ENCODE measurements around the gene RNF20. TPM values are rescaled to one million over a fixed set of nuclear protein-coding genes. Genes with fewer than 3 reads are reported as not detected.

The RNF20 gene
- total RNA-seq, 1 experiment from 2014 or later, result 37.6 TPM

GRCh38 chr9:101605547-101605946 is 71.9 kb downstream of the RNF20 start:
- Histone ChIP-seq H3K9ac (ENCODE audit: low read length) (no peak overlapping the region), H3K9me2 (ENCODE audit: insufficient read depth) (no peaks in the 10 kb centered on the region), H3K9me3 (ENCODE audit: control insufficient read depth in 1 of 2, insufficient read depth in 1 of 2, low read depth in 1 of 2, low read length in 2 of 2) (no peaks in the 10 kb centered on the region), H3K36me3 (ENCODE audit: control insufficient read depth in 1 of 2, insufficient read depth in 2 of 2, low read length in 2 of 2) (no peaks in the 10 kb centered on the region), H2AFZ (ENCODE audit: low read depth, low read length, poor library complexity, severe bottlenecking) (no peak overlapping the region), H3K27ac (ENCODE audit: low read depth, low read length) (no peak overlapping the region), H3K4me3 (replicated peaks in 1 of 2; ENCODE audit: low read depth in 1 of 2, low read length in 2 of 2) (no peak overlapping the region), H3K79me2 (ENCODE audit: insufficient read depth, low read length) (no peaks in the 10 kb centered on the region), H3K27me3 (ENCODE audit: insufficient read depth, low read length) (peaks cover 39% of the 10 kb centered on the region), H3K4me2 (ENCODE audit: low read length) (no peak overlapping the region), H4K20me1 (ENCODE audit: insufficient read depth) (no peaks in the 10 kb centered on the region), H3K4me1 (ENCODE audit: control insufficient read depth in 1 of 2, insufficient read depth in 2 of 2, low read length in 2 of 2) (no peaks in the 10 kb centered on the region)
- TF ChIP-seq POLR2A (IDR thresholded peaks at IDR 0.05; ENCODE audit: borderline replicate concordance, extremely low read depth, insufficient read depth, insufficient read length) (no peak), CTCF (IDR thresholded peaks at IDR 0.05 in 2 of 3, conservative IDR thresholded peaks at IDR 0.05 in 1 of 3; ENCODE audit: borderline replicate concordance in 1 of 3, insufficient read depth in 1 of 3, low read depth in 2 of 3, low read length in 2 of 3) (no peak), JUND (IDR thresholded peaks at IDR 0.05) (no peak)
- TF ChIP-seq, protein P1, sequence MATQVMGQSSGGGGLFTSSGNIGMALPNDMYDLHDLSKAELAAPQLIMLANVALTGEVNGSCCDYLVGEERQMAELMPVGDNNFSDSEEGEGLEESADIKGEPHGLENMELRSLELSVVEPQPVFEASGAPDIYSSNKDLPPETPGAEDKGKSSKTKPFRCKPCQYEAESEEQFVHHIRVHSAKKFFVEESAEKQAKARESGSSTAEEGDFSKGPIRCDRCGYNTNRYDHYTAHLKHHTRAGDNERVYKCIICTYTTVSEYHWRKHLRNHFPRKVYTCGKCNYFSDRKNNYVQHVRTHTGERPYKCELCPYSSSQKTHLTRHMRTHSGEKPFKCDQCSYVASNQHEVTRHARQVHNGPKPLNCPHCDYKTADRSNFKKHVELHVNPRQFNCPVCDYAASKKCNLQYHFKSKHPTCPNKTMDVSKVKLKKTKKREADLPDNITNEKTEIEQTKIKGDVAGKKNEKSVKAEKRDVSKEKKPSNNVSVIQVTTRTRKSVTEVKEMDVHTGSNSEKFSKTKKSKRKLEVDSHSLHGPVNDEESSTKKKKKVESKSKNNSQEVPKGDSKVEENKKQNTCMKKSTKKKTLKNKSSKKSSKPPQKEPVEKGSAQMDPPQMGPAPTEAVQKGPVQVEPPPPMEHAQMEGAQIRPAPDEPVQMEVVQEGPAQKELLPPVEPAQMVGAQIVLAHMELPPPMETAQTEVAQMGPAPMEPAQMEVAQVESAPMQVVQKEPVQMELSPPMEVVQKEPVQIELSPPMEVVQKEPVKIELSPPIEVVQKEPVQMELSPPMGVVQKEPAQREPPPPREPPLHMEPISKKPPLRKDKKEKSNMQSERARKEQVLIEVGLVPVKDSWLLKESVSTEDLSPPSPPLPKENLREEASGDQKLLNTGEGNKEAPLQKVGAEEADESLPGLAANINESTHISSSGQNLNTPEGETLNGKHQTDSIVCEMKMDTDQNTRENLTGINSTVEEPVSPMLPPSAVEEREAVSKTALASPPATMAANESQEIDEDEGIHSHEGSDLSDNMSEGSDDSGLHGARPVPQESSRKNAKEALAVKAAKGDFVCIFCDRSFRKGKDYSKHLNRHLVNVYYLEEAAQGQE (IDR thresholded peaks at IDR 0.05; ENCODE audit: low read depth), result no peak
- no peak for DNase-seq (ENCODE audit: low read depth, low spot score)
- BruUV-seq (replicated peaks), result no TSS peak
- POLR2A ChIA-PET, result no interaction called here
- CTCF ChIA-PET, result no interaction called here
- RAD21 ChIA-PET (ENCODE audit: low non-redundant PET in 1 of 2, low total read pairs in 2 of 2, uncharacterized antibody in 2 of 2, unreplicated experiment in 2 of 2), result no interaction called here
- ATAC-seq, result no peak
- intact Hi-C loops (cut with micrococcal nuclease), result no loop called here

Other genes starting within 250 kb of the RNF20 start
- 0.25 TPM for gene BAAT, start 148.8 kb upstream of the RNF20 start, total RNA-seq (2021; ENCODE audit: unreplicated experiment)
- gene MRPL50, start 135.2 kb upstream of the RNF20 start, total RNA-seq (2021; ENCODE audit: unreplicated experiment), result 14.6 TPM
- gene ZNF189, start 135.0 kb upstream of the RNF20 start, total RNA-seq (2021; ENCODE audit: unreplicated experiment), result 10.6 TPM
- gene ALDOB, start 98.1 kb upstream of the RNF20 start, total RNA-seq (2021; ENCODE audit: unreplicated experiment), result 1.2 TPM
- not detected for gene PPP3R2, start 61.1 kb downstream of the RNF20 start, total RNA-seq (2021; ENCODE audit: unreplicated experiment)
- gene GRIN3A, start 204.8 kb downstream of the RNF20 start, total RNA-seq (2021; ENCODE audit: unreplicated experiment), result not detected